GM12878 (cell line): ENCODE measurements around the gene TAF6L. TPM values are rescaled to one million over a fixed set of nuclear protein-coding genes. Genes with fewer than 3 reads are reported as not detected.

Experiments
- ATAC-seq: fragments of 200-7000 bp; cut with Tn5 transposase; 3 replicates; pipeline ENCODE4 v1.9.1; 2020; ENCODE audit warnings: mild to moderate bottlenecking, moderate library complexity
- BruUV-seq: library from RNA; stranded (reverse); fragments of 400-500 nt; replicated peaks from 2 replicates; lab custom pipeline; 2021; lab: Mats Ljungman, UMichigan
- CTCF ChIA-PET: fragments of 300-600 bp; sonication (Branson Sonifier 250); formaldehyde crosslinking; extraction: SDS; loops from one replicate; lab custom pipeline; 2021; ENCODE audit warnings: inconsistent platforms; lab: Yijun Ruan, JAX
- POLR2A ChIA-PET: fragments of 350-600 bp; formaldehyde crosslinking; extraction: SDS; loops from one replicate; lab custom pipeline; 2021; ENCODE audit warnings: inconsistent platforms; lab: Charles Lee
- RAD21 ChIA-PET: fragments of 300-600 bp; sonication (Branson Sonifier 250); formaldehyde crosslinking; loops from one replicate; lab custom pipeline; 2023; ENCODE audit warnings: antibody characterized with exemption; ENCODE audit not compliant: unreplicated experiment; lab: Charles Lee
- SMC1A ChIA-PET: fragments of 300-600 bp; sonication (Branson Sonifier 250); formaldehyde crosslinking; loops from one replicate; lab custom pipeline; 2023; ENCODE audit not compliant: unreplicated experiment, uncharacterized antibody; lab: Charles Lee
- DNase-seq: peaks from one replicate; pipeline ENCODE4 v3.0.0-alpha.2; 2011; ENCODE audit warnings: low read depth, low spot score
- FAIRE-seq: peaks from 3 replicates; lab custom pipeline; 2011; peaks lifted over from hg19 to GRCh38; lab: Jason Lieb, UNC
- H2AFZ ChIP-seq: 2 replicates; pipeline ENCODE4 v1.6.0; 2011; ENCODE audit warnings: low read depth, low read length, control low read depth; ENCODE audit not compliant: control insufficient read depth
- H3K27ac ChIP-seq: 2 replicates; pipeline ENCODE4 v1.5.1; 2011; ENCODE audit warnings: control low read depth; ENCODE audit not compliant: control insufficient read depth, insufficient read depth
- H3K27me3 ChIP-seq, 2 experiments: replicated peaks in 1 of 2; 2 replicates each; pipeline versions ENCODE4 v1.6.0 to v1.6.1; 2011; ENCODE audit warnings: low read length in 1 of 2; ENCODE audit not compliant: control insufficient read depth in 2 of 2, insufficient read depth in 2 of 2
- H3K36me3 ChIP-seq, 2 experiments: 2 replicates each; pipeline ENCODE4 v1.5.1; 2011; ENCODE audit warnings: low read length in 1 of 2; ENCODE audit not compliant: control insufficient read depth in 2 of 2, insufficient read depth in 2 of 2
- H3K4me1 ChIP-seq: 2 replicates; pipeline ENCODE4 v1.6.1; 2011; ENCODE audit warnings: mild to moderate bottlenecking, low read length, moderate library complexity, mixed read lengths; ENCODE audit not compliant: control insufficient read depth, insufficient read depth
- H3K4me2 ChIP-seq: 2 replicates; pipeline ENCODE4 v1.6.0; 2011; ENCODE audit warnings: control low read depth; ENCODE audit not compliant: control insufficient read depth, insufficient read depth
- H3K4me3 ChIP-seq: fragments of 200-600 bp; sonication (generic); 2 replicates; pipeline ENCODE4 v1.5.1; 2016
- H3K79me2 ChIP-seq: 2 replicates; pipeline ENCODE4 v1.6.0; 2011; ENCODE audit warnings: low read length; ENCODE audit not compliant: control insufficient read depth, insufficient read depth
- H3K9ac ChIP-seq: 2 replicates; pipeline ENCODE4 v1.8.0; 2011; ENCODE audit warnings: low read length, control low read depth, mixed read lengths; ENCODE audit not compliant: control insufficient read depth, insufficient read depth
- H3K9me3 ChIP-seq: replicated peaks from 3 replicates; pipeline ENCODE4 v1.5.1; 2011; ENCODE audit warnings: mild to moderate bottlenecking, low read length; ENCODE audit not compliant: control insufficient read depth, insufficient read depth
- H4K20me1 ChIP-seq: 2 replicates; pipeline ENCODE4 v1.6.0; 2011; ENCODE audit not compliant: control insufficient read depth, insufficient read depth
- DPF2 ChIP-seq: fragments of 450-650 bp; IDR thresholded peaks from 2 replicates; pipeline ENCODE4 v1.6.1; 2017; ENCODE audit warnings: mild to moderate bottlenecking
- GATAD2B ChIP-seq: fragments of 450-650 bp; conservative IDR thresholded peaks from 2 replicates; pipeline ENCODE4 v1.6.1; 2017; ENCODE audit warnings: low read depth, mild to moderate bottlenecking, moderate library complexity
- KLF5 ChIP-seq: fragments of 450-650 bp; IDR thresholded peaks from 2 replicates; pipeline ENCODE4 v1.6.1; 2014; ENCODE audit warnings: mild to moderate bottlenecking; ENCODE audit not compliant: partially characterized antibody
- MTA3 ChIP-seq: IDR thresholded peaks from 2 replicates; pipeline ENCODE4 v1.6.1; 2012; ENCODE audit warnings: low read length, inconsistent platforms, borderline replicate concordance
- NKRF ChIP-seq: fragments of 450-650 bp; conservative IDR thresholded peaks from 2 replicates; pipeline ENCODE4 v1.6.1; 2017; ENCODE audit warnings: mild to moderate bottlenecking, moderate library complexity
- NR2F1 ChIP-seq: fragments of 450-650 bp; conservative IDR thresholded peaks from 2 replicates; pipeline ENCODE4 v1.6.1; 2017; ENCODE audit warnings: mild to moderate bottlenecking
- POLR2A ChIP-seq: IDR thresholded peaks from 2 replicates; pipeline ENCODE4 v1.6.1; 2011; ENCODE audit warnings: low read depth, mild to moderate bottlenecking, low read length
- POLR2AphosphoS2 ChIP-seq: IDR thresholded peaks from 2 replicates; pipeline ENCODE4 v1.6.1; 2011; ENCODE audit warnings: low read depth, mild to moderate bottlenecking, low read length, improper control_type of control experiment, moderate library complexity
- POLR2AphosphoS5 ChIP-seq: IDR thresholded peaks from 2 replicates; pipeline ENCODE4 v1.6.1; 2011; ENCODE audit warnings: mild to moderate bottlenecking, low read length, inconsistent platforms
- RCOR1 ChIP-seq: conservative IDR thresholded peaks from 2 replicates; pipeline ENCODE4 v1.6.1; 2012; ENCODE audit warnings: low read depth, low read length, improper control_type of control experiment
- RELA ChIP-seq: fragments of 450-650 bp; IDR thresholded peaks from 2 replicates; pipeline ENCODE4 v1.8.0; 2014; ENCODE audit warnings: borderline replicate concordance; ENCODE audit not compliant: partially characterized antibody
- RUNX3 ChIP-seq: IDR thresholded peaks from 2 replicates; pipeline ENCODE4 v1.6.1; 2012; ENCODE audit warnings: low read length, inconsistent platforms
- SP1 ChIP-seq: IDR thresholded peaks from one replicate; pipeline ENCODE4 v1.6.1; 2011; ENCODE audit warnings: low read depth, low read length
- TAF1 ChIP-seq: IDR thresholded peaks from 2 replicates; pipeline ENCODE4 v1.6.1; 2011; ENCODE audit warnings: mild to moderate bottlenecking, low read depth, low read length, borderline replicate concordance
- ZBTB40 ChIP-seq: fragments of 450-650 bp; IDR thresholded peaks from 2 replicates; pipeline ENCODE4 v1.6.1; 2016; ENCODE audit warnings: mild to moderate bottlenecking, moderate library complexity, borderline replicate concordance
- ZZZ3 ChIP-seq: IDR thresholded peaks from 2 replicates; pipeline ENCODE4 v1.6.1; 2011; ENCODE audit warnings: low read depth; ENCODE audit not compliant: control insufficient read depth, insufficient read length
- WGBS: methylation state at CpG from one replicate; pipeline ENCODE4 v1.1.6; 2016; ENCODE audit warnings: low lambda C conversion rate; ENCODE audit not compliant: insufficient replicate concordance, insufficient coverage; ENCODE audit errors: missing lambda C conversion rate; 5-methylcytosine and 5-hydroxymethylcytosine counted together
- in situ Hi-C: fragments of 300-500 bp; cut with MboI; formaldehyde crosslinking; loops from 9 replicates; pipeline ENCODE4 v1.14.3; 2018; ENCODE audit warnings: mixed read lengths
- intact Hi-C: fragments of 100-400 bp; cut with micrococcal nuclease; formaldehyde crosslinking; loops from one replicate; pipeline ENCODE4 v1.14.2; 2022; ENCODE audit not compliant: unreplicated experiment
- polyA plus RNA-seq, 11 experiments: library from polyadenylated mRNA; depleted of rRNA in 4 of 11; unstranded in 6 of 11; stranded (reverse) in 5 of 11; fragments of >200 nt; fragmentation: Nextera tagmentation in 4 of 11; fragmentation: Illumina TruSeq in 1 of 11; extraction: Ambion mirVana in 4 of 11; extraction: Trizol in 1 of 11; gene quantifications; 1 replicate in 1 of 11; 2 replicates in 10 of 11; pipeline versions ENCODE4 v1.2.1 to v1.2.3, GENCODE V29; 2011 to 2016; ENCODE audit warnings: inconsistent platforms in 2 of 11, missing spikeins in 2 of 11, low read depth in 1 of 11
- total RNA-seq, 4 experiments: library from RNA; depleted of rRNA in 3 of 4; stranded (reverse); fragments of >200 nt in 3 of 4; fragmentation: Illumina TruSeq in 1 of 4; extraction: Trizol in 1 of 4; gene quantifications; 2 replicates each; pipeline versions ENCODE4 v1.2.1 to v1.2.3, GENCODE V29; 2013 to 2021
- TF ChIP-seq, protein P1 (sequence below): fragments of 450-650 bp; IDR thresholded peaks from 2 replicates; pipeline ENCODE4 v1.6.1; 2014; ENCODE audit warnings: mild to moderate bottlenecking

TAF6L gene
- total and polyA plus RNA-seq, 10 of the 15 experiments (the other 5 are each of a cell fraction or from before 2014, with no cell fraction given), result 0.15 to 35.6 (median 19.0) TPM

DNA sequence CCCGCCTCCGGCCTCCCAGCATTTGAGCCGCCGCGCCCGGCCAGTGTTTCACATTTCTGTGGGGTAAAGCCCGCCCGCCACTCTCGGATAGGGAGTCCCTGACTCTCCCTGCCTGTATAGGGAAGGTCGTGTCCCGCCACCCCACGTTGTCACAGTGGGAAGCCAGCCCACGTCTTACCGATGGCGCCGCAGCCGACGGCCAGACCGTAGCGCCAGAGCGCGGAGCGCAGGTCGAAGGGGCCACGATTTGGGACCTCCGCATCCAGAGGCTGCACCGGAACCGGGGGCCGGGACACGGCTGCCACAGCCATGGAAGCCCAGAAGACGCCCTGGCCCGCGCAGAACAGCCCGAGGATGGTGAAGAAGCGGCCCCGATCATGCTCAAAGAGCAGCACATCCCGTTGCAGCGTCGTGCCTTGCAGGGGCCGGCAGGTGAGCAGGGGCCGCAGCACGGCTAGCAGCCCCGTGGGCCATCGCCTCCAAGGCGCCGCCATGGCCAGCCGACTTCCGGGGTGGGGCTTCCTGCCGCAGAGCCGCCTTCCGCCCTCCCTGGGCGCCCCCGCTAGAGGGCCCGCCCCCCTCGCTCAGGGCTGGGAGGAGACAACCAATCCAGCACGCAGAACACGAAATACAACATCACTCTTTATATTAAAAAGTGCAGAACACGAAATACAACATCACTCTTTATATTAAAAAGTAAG, 20.5 kb downstream of the TAF6L start, which contains the start of gene TMEM223:
TMEM223 (minus strand) TSS at position 506 of the 701 bp plus-strand sequence; CDS start at position 494, 12 bp downstream.
- in situ Hi-C loops (no loop called here), intact Hi-C loops (no loop called here)
- no peaks in the 10 kb centered on the region for H3K27me3 ChIP-seq
- SMC1A ChIA-PET, result interaction anchor here (0.8 to 1.0 kb wide), 2 partner anchors 40 to 66 kb away, joined by 3 to 4 read pairs; no protein-coding TSS in a partner anchor
- RAD21 ChIA-PET, result interaction anchor here (0.6 to 1.3 kb wide), 4 partner anchors 17 to 169 kb away, joined by 3 read pairs; partner anchors contain the start of gene STX5
- peak within 1 kb of the TSS; percentile 63 for H3K27ac ChIP-seq
- H3K4me3 ChIP-seq, result peak within 1 kb of the TSS; percentile 84
- no peak for DNase-seq
- peak; percentile 27 for FAIRE-seq
- CTCF ChIA-PET, result interaction anchor here (0.9 to 6.6 kb wide), 7 partner anchors 8 to 90 kb away, joined by 3 to 68 read pairs (median 4); partner anchors contain the start of gene SLC3A2
- peaks cover 37% of the 10 kb centered on the region for H3K79me2 ChIP-seq
- peaks cover 11% of the 10 kb centered on the region for H3K4me1 ChIP-seq
- no peaks in the 10 kb centered on the region for H4K20me1 ChIP-seq
- H3K4me2 ChIP-seq, result peak within 1 kb of the TSS; percentile 88
- WGBS, result under 1% methylated on average over 52 of the region's 58 CpGs
- peaks cover 14 to 27% of the 10 kb centered on the region in 2 experiments for H3K36me3 ChIP-seq
- no peaks in the 10 kb centered on the region for H3K9me3 ChIP-seq
- POLR2A ChIA-PET, result interaction anchor here (0.6 to 6.0 kb wide), 10 partner anchors 12 to 230 kb away, joined by 3 to 44 read pairs (median 4); partner anchors contain the start of genes NXF1, POLR2G, STX5 and TEX54
- H3K9ac ChIP-seq, result peak within 1 kb of the TSS; percentile 76
- peak; percentile 90 for ATAC-seq
- H2AFZ ChIP-seq, result peak within 1 kb of the TSS; percentile 71; the same call in 1 of the 2 replicates
- BruUV-seq, result no TSS peak
- TF ChIP-seq TAF1, result peak; percentile 84
- peak; percentile 13 for TF ChIP-seq RELA
- TF ChIP-seq MTA3, result peak; percentile 84; the same call in 1 of the 2 replicates
- peak; percentile 95 for TF ChIP-seq POLR2AphosphoS5
- no peak for TF ChIP-seq SP1
- TF ChIP-seq, protein P1, sequence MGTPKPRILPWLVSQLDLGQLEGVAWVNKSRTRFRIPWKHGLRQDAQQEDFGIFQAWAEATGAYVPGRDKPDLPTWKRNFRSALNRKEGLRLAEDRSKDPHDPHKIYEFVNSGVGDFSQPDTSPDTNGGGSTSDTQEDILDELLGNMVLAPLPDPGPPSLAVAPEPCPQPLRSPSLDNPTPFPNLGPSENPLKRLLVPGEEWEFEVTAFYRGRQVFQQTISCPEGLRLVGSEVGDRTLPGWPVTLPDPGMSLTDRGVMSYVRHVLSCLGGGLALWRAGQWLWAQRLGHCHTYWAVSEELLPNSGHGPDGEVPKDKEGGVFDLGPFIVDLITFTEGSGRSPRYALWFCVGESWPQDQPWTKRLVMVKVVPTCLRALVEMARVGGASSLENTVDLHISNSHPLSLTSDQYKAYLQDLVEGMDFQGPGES, result no peak
- no peak for TF ChIP-seq RCOR1
- TF ChIP-seq DPF2, result peak; percentile 43
- TF ChIP-seq RUNX3, result peak; percentile 40; the same call in 1 of the 2 replicates
- TF ChIP-seq KLF5, result peak; percentile 28
- TF ChIP-seq ZZZ3, result no peak
- TF ChIP-seq GATAD2B, result peak; percentile 92
- peak; percentile 80 for TF ChIP-seq ZBTB40
- peak; percentile 93 for TF ChIP-seq NKRF
- peak; percentile 93; the same call in 1 of the 2 replicates for TF ChIP-seq POLR2AphosphoS2
- 0 out of 2 replicates have a peak, but pooled peaks have one; percentile 45 for TF ChIP-seq NR2F1
- TF ChIP-seq POLR2A, result peak; percentile 98
